K562 (cell line): ENCODE results near the gene DCAF15. TPM values are rescaled to one million over a fixed set of nuclear protein-coding genes. Genes with fewer than 3 reads are reported as not detected.

Experiments
- ATF1 ChIP-seq, 2 experiments: fragments of 450-650 bp in 1 of 2; IDR thresholded peaks; 2 replicates each; pipeline ENCODE4 v1.6.1; 2016; ENCODE audit warnings: missing compliant biosample characterization in 1 of 2, missing genetic modification characterization in 1 of 2
- FIP1L1 ChIP-seq: fragments of 200-400 bp; formaldehyde crosslinking; IDR thresholded peaks from 2 replicates; pipeline ENCODE4 v1.6.1; 2018; ENCODE audit warnings: mild to moderate bottlenecking, low read depth, low read length; ENCODE audit not compliant: poor library complexity, severe bottlenecking
- HMG20B ChIP-seq: fragments of 250-450 bp; sonication (Bioruptor Pico); IDR thresholded peaks from 2 replicates; pipeline ENCODE4 v1.5.0; 2021; ENCODE audit warnings: mild to moderate bottlenecking
- MBD2 ChIP-seq: sonication (generic); IDR thresholded peaks from 2 replicates; pipeline ENCODE4 v1.6.1; 2016; ENCODE audit warnings: low read depth, borderline replicate concordance
- NEUROD1 ChIP-seq: fragments of 150-350 bp; IDR thresholded peaks from 2 replicates; pipeline ENCODE4 v1.6.1; 2014; ENCODE audit warnings: borderline replicate concordance, low read length, low read depth; ENCODE audit not compliant: partially characterized antibody
- NUFIP1 ChIP-seq: fragments of 450-650 bp; IDR thresholded peaks from 2 replicates; pipeline ENCODE4 v1.6.1; 2018; ENCODE audit not compliant: partially characterized antibody
- SMC3 ChIP-seq: conservative IDR thresholded peaks from 2 replicates; pipeline ENCODE4 v1.6.1; 2011; ENCODE audit warnings: low read depth, low read length, improper control_type of control experiment; ENCODE audit not compliant: insufficient read depth
- U2AF2 ChIP-seq: fragments of 200-400 bp; formaldehyde crosslinking; optimal IDR thresholded peaks from 2 replicates; pipeline ENCODE3; 2017; ENCODE audit warnings: low read depth, mild to moderate bottlenecking, low read length
- ZFP36 ChIP-seq: fragments of 150-350 bp; IDR thresholded peaks from 2 replicates; pipeline ENCODE4 v1.6.1; 2018; ENCODE audit warnings: low read length, low read depth; ENCODE audit not compliant: partially characterized antibody
- ZNF274 ChIP-seq: IDR thresholded peaks from 2 replicates; pipeline ENCODE4 v1.6.1; 2011; ENCODE audit warnings: low read depth, mild to moderate bottlenecking, low read length, moderate library complexity, borderline replicate concordance
- polyA plus RNA-seq, 8 experiments: library from polyadenylated mRNA; depleted of rRNA in 4 of 8; stranded (reverse) in 5 of 8; unstranded in 3 of 8; fragments of >200 nt; fragmentation: Nextera tagmentation in 2 of 8; fragmentation: Illumina TruSeq in 1 of 8; extraction: Ambion mirVana in 2 of 8; extraction: Trizol in 1 of 8; gene quantifications; 2 replicates each; pipeline versions ENCODE4 v1.2.1 to v1.2.3, GENCODE V29; 2011 to 2014; ENCODE audit warnings: inconsistent platforms in 1 of 8, missing spikeins in 1 of 8
- total RNA-seq, 7 experiments: library from RNA; depleted of rRNA in 6 of 7; stranded (reverse); fragments of >200 nt in 6 of 7; fragmentation: Illumina TruSeq in 2 of 7; extraction: Trizol in 2 of 7; gene quantifications; 2 replicates each; pipeline versions ENCODE4 v1.2.1 to v1.2.3, GENCODE V29; 2011 to 2021; ENCODE audit warnings: low replicate concordance in 1 of 7
- TF ChIP-seq, protein P1 (sequence below): sonication (generic); IDR thresholded peaks from 2 replicates; pipeline ENCODE4 v1.6.1; 2016
- TF ChIP-seq, protein P2 (sequence below): fragments of 200-800 bp; sonication (Bioruptor generic); IDR thresholded peaks from 2 replicates; pipeline ENCODE4 v1.6.1; 2017; ENCODE audit warnings: missing genetic modification characterization, missing compliant biosample characterization
- TF ChIP-seq, protein P3 (sequence below): sonication (generic); formaldehyde crosslinking; IDR thresholded peaks from 2 replicates; pipeline ENCODE4 v1.8.0; 2023; ENCODE audit warnings: mild to moderate bottlenecking, missing genetic modification reagents
- TF ChIP-seq, protein P4 (sequence below): IDR thresholded peaks from 2 replicates; pipeline ENCODE4 v1.6.1; 2012; ENCODE audit warnings: low read depth, low read length, improper control_type of control experiment, borderline replicate concordance
- TF ChIP-seq, protein P5 (sequence below): fragments of 450-650 bp; IDR thresholded peaks from 2 replicates; pipeline ENCODE4 v1.6.1; 2016; ENCODE audit warnings: borderline replicate concordance

Gene DCAF15
- total and polyA plus RNA-seq, 9 of the 15 experiments (the other 6 are each of a cell fraction or from before 2014, with no cell fraction given), result 0.17 to 68.5 (median 27.7) TPM

DNA sequence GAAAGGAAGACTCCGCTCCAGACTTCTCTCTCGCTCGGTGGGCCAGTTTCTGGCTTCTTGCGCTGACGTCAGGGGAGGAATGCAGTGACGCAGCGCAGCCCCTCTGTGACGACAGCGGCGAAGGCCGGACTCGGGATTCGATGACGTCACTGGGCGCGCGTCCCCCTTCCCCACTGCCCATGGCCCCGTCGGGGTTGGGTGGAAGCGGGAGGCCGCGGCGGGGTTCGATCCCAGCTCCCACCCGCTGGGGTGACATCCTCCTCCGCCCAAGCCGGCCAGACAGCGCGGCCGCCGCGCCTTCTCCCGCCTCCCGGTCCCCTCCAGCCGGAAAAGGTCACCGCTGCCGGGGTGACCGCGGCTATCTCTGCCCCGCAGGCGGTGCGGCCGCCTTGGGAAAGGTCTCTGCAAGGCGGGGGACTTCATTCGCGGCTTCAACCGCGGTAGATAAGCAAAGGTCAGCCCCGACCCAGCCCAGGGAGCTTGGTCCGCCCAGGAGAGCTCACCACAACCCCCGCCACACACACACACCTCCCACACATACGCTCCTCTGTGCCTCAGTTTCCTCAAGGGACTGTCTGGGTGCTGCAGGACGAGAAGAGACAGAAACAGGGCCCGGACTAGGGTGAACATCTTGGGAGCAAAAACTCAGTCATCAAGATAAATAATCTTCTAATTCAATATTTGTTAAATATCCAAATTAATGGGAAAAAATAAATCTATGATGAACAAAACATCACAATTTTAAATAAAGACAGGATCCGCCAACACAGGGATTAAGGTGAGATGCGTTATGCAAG, 54.7 kb downstream of the DCAF15 start (continued):
- TF ChIP-seq, protein P1, sequence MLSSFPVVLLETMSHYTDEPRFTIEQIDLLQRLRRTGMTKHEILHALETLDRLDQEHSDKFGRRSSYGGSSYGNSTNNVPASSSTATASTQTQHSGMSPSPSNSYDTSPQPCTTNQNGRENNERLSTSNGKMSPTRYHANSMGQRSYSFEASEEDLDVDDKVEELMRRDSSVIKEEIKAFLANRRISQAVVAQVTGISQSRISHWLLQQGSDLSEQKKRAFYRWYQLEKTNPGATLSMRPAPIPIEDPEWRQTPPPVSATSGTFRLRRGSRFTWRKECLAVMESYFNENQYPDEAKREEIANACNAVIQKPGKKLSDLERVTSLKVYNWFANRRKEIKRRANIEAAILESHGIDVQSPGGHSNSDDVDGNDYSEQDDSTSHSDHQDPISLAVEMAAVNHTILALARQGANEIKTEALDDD, result 0 out of 2 replicates have a peak, but pooled peaks have one; percentile 21
- peak; percentile 95 for TF ChIP-seq NEUROD1
- peak; percentile 81; the same call in 1 of the 2 replicates for TF ChIP-seq ZNF274
- TF ChIP-seq ZFP36, result peak; percentile 77
- peak; percentile 92 for TF ChIP-seq ATF1 (CRISPR knock-in tag; IDR thresholded peaks at IDR 0.05)
- TF ChIP-seq ATF1 (tag; IDR thresholded peaks at IDR 0.05), result peak; percentile 100
- TF ChIP-seq, protein P2, sequence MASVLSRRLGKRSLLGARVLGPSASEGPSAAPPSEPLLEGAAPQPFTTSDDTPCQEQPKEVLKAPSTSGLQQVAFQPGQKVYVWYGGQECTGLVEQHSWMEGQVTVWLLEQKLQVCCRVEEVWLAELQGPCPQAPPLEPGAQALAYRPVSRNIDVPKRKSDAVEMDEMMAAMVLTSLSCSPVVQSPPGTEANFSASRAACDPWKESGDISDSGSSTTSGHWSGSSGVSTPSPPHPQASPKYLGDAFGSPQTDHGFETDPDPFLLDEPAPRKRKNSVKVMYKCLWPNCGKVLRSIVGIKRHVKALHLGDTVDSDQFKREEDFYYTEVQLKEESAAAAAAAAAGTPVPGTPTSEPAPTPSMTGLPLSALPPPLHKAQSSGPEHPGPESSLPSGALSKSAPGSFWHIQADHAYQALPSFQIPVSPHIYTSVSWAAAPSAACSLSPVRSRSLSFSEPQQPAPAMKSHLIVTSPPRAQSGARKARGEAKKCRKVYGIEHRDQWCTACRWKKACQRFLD (CRISPR knock-in tag), result peak; percentile 96
- peak; percentile 85 for TF ChIP-seq MBD2
- TF ChIP-seq FIP1L1, result peak; percentile 84
- TF ChIP-seq HMG20B (CRISPR knock-in tag), result no peak
- TF ChIP-seq, protein P3, sequence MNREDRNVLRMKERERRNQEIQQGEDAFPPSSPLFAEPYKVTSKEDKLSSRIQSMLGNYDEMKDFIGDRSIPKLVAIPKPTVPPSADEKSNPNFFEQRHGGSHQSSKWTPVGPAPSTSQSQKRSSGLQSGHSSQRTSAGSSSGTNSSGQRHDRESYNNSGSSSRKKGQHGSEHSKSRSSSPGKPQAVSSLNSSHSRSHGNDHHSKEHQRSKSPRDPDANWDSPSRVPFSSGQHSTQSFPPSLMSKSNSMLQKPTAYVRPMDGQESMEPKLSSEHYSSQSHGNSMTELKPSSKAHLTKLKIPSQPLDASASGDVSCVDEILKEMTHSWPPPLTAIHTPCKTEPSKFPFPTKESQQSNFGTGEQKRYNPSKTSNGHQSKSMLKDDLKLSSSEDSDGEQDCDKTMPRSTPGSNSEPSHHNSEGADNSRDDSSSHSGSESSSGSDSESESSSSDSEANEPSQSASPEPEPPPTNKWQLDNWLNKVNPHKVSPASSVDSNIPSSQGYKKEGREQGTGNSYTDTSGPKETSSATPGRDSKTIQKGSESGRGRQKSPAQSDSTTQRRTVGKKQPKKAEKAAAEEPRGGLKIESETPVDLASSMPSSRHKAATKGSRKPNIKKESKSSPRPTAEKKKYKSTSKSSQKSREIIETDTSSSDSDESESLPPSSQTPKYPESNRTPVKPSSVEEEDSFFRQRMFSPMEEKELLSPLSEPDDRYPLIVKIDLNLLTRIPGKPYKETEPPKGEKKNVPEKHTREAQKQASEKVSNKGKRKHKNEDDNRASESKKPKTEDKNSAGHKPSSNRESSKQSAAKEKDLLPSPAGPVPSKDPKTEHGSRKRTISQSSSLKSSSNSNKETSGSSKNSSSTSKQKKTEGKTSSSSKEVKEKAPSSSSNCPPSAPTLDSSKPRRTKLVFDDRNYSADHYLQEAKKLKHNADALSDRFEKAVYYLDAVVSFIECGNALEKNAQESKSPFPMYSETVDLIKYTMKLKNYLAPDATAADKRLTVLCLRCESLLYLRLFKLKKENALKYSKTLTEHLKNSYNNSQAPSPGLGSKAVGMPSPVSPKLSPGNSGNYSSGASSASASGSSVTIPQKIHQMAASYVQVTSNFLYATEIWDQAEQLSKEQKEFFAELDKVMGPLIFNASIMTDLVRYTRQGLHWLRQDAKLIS, result 0 out of 2 replicates have a peak, but pooled peaks have one; percentile 80
- TF ChIP-seq, protein P4, sequence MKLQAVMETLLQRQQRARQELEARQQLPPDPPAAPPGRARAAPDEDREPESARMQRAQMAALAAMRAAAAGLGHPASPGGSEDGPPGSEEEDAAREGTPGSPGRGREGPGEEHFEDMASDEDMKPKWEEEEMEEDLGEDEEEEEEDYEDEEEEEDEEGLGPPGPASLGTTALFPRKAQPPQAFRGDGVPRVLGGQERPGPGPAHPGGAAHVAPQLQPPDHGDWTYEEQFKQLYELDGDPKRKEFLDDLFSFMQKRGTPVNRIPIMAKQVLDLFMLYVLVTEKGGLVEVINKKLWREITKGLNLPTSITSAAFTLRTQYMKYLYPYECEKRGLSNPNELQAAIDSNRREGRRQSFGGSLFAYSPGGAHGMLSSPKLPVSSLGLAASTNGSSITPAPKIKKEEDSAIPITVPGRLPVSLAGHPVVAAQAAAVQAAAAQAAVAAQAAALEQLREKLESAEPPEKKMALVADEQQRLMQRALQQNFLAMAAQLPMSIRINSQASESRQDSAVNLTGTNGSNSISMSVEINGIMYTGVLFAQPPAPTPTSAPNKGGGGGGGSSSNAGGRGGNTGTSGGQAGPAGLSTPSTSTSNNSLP, result 0 out of 2 replicates have a peak, but pooled peaks have one; percentile 52
- no peak for TF ChIP-seq U2AF2
- 0 out of 2 replicates have a peak, but pooled peaks have one; percentile 15 for TF ChIP-seq SMC3
- TF ChIP-seq, protein P5, sequence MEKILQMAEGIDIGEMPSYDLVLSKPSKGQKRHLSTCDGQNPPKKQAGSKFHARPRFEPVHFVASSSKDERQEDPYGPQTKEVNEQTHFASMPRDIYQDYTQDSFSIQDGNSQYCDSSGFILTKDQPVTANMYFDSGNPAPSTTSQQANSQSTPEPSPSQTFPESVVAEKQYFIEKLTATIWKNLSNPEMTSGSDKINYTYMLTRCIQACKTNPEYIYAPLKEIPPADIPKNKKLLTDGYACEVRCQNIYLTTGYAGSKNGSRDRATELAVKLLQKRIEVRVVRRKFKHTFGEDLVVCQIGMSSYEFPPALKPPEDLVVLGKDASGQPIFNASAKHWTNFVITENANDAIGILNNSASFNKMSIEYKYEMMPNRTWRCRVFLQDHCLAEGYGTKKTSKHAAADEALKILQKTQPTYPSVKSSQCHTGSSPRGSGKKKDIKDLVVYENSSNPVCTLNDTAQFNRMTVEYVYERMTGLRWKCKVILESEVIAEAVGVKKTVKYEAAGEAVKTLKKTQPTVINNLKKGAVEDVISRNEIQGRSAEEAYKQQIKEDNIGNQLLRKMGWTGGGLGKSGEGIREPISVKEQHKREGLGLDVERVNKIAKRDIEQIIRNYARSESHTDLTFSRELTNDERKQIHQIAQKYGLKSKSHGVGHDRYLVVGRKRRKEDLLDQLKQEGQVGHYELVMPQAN, result peak; percentile 64; the same call in 1 of the 2 replicates
- peak; percentile 21 for TF ChIP-seq NUFIP1
